Measurements from ENCODE around the gene ATXN3.

DNA sequence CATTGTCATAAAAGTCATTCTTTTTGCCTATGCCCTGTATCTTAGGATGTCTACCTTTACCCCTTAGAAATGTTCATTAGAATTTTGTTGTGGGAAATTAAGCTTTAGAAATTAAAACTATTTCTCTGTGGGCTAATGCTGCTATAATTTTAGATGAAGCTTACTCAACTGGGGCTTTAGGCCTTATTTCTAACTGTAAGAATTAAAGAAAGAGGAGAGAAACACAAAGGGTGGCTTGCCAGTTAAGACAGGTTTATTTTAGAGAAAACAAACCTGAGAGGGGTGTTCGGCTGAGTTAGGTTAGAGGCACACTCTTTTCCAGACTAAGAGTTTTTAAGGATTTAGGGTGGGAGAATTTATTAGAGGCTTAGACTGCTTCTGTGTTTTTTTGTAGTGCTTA lies 72.9 kb downstream of the ATXN3 start:
- TF ChIP-seq, protein P1, sequence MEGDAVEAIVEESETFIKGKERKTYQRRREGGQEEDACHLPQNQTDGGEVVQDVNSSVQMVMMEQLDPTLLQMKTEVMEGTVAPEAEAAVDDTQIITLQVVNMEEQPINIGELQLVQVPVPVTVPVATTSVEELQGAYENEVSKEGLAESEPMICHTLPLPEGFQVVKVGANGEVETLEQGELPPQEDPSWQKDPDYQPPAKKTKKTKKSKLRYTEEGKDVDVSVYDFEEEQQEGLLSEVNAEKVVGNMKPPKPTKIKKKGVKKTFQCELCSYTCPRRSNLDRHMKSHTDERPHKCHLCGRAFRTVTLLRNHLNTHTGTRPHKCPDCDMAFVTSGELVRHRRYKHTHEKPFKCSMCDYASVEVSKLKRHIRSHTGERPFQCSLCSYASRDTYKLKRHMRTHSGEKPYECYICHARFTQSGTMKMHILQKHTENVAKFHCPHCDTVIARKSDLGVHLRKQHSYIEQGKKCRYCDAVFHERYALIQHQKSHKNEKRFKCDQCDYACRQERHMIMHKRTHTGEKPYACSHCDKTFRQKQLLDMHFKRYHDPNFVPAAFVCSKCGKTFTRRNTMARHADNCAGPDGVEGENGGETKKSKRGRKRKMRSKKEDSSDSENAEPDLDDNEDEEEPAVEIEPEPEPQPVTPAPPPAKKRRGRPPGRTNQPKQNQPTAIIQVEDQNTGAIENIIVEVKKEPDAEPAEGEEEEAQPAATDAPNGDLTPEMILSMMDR (IDR thresholded peaks at IDR 0.05; ENCODE audit: low read depth, low read length): no peak
- TF ChIP-seq EZH2phosphoT487 (IDR thresholded peaks at IDR 0.05; ENCODE audit: low read depth): no peak
